Esophagus squamous epithelium (tissue), 4 donors: ENCODE data around the gene UBE2D2.
A peak's percentile ranks its signal among the peaks of the same experiment; 100 is the strongest.

ENCODE experiments used
- CTCF ChIP-seq, 6 experiments: fragments of 450-650 bp in 4 of 6; fragments of 200-600 bp in 2 of 6; sonication (generic) in 2 of 6; IDR thresholded peaks; one replicate each; pipeline ENCODE4 v1.5.1; 2016 to 2019; ENCODE audit warnings: antibody characterized with exemption in 6 of 6, mild to moderate bottlenecking in 4 of 6, moderate library complexity in 4 of 6
- POLR2A ChIP-seq, 4 donors: fragments of 450-650 bp; IDR thresholded peaks; one replicate each; pipeline ENCODE4 v1.6.1; 2017; ENCODE audit warnings: antibody characterized with exemption in 4 of 4, mild to moderate bottlenecking in 4 of 4, moderate library complexity in 3 of 4

GRCh38 chr5:139574641-139575312, 13.6 kb downstream of the UBE2D2 start:
- TF ChIP-seq POLR2A (IDR thresholded peaks at IDR 0.05) (no peak), CTCF (IDR thresholded peaks at IDR 0.05) (peak in 4 of 6 experiments; percentile 11 to 43 (median 32))
